OCI-LY3 (cell line): ENCODE data around the gene C9orf85.

Experiments
- EZH2phosphoT487 ChIP-seq: fragments of 200-600 bp; shearing (Covaris generic); IDR thresholded peaks from 2 replicates; pipeline ENCODE4 v1.6.1; 2018; ENCODE audit warnings: antibody characterized with exemption, mixed run types, low read depth
- TF ChIP-seq, protein P1 (sequence below): fragments of 200-600, 300-600 bp; sonication (generic); IDR thresholded peaks from 2 replicates; pipeline ENCODE4 v1.5.1; 2014; ENCODE audit warnings: antibody characterized with exemption, low read length, low read depth

DNA sequence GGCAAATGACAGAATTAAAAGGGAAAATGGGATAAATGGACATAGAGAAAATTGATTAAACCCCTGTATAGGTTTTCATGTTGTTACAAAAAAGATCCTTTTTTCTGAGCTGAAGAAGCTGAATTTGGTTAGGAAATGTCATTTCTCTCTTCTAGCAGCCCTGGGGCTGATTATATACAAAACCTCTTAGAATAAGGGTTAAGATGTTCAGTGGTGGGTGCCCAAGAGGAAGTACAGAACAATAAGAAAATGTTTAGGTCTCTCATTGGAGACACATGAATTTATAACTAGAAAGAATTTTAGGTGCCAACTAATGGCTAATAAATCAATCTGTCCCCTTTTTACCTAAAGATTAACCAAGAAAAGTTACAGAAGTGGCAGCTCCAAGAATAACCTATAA lies 14.7 kb upstream of the C9orf85 start:
- TF ChIP-seq EZH2phosphoT487: no peak
- TF ChIP-seq, protein P1, sequence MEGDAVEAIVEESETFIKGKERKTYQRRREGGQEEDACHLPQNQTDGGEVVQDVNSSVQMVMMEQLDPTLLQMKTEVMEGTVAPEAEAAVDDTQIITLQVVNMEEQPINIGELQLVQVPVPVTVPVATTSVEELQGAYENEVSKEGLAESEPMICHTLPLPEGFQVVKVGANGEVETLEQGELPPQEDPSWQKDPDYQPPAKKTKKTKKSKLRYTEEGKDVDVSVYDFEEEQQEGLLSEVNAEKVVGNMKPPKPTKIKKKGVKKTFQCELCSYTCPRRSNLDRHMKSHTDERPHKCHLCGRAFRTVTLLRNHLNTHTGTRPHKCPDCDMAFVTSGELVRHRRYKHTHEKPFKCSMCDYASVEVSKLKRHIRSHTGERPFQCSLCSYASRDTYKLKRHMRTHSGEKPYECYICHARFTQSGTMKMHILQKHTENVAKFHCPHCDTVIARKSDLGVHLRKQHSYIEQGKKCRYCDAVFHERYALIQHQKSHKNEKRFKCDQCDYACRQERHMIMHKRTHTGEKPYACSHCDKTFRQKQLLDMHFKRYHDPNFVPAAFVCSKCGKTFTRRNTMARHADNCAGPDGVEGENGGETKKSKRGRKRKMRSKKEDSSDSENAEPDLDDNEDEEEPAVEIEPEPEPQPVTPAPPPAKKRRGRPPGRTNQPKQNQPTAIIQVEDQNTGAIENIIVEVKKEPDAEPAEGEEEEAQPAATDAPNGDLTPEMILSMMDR: no peak
